NCI-H128 (cell line): ENCODE results near the gene SIRT7.
A peak's percentile ranks its signal among the peaks of the same experiment; 100 is the strongest.
"Not testable (repeated sequence)": the region's sequence is repeated elsewhere in the genome, so short reads cannot be mapped to it uniquely, and the experiment has no call there.

Experiments used
- DNase-seq: peaks from one replicate; lab custom pipeline; 2025; ENCODE audit not compliant: unreplicated experiment; lab: John Stamatoyannopoulos, UW

The SIRT7 gene

DNA sequence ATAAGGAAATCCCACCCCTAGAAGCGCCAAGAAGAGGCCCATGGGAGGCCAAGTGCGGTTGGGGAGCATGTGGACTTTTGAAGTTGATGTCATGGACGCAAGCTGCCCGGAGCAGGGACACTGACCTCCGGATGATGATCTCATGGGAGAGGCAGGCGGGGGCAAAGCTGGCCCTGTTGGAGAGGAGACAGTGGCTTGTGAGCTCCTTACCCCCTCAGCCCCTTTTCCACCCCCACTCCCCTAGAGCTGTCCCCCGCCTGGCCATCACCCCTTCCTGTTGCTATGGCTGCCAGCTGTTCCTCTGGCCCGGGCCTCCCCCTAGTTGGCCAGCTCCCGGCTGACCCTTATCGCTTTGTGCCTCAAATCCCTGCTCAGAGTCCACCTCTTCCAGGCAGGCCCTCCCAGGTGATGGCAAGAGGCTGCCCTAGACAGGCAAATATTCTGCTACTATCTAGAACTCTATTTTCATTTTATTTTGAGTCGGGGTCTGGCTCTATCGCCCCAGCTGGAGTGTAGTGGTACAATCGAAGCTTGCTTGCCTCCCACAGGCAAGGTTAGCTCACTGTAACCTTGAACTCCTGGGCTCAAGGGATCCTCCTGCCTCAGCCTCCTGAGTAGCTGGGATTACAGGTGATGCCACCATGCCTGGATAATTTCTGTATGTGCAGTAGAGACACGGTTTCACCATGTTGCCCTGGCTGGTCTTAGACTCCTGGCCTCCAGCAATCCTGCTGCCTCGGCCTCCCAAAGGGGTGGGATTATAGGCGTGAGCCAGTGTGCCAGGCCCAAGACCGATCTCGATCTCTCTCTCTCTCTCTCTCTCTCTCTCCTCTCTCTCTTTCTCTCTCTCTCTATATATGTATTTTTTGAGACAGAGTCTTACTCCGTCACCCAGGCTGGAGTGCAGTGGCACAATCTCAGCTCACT lies 36.4 kb upstream of the SIRT7 start:
- no peak for DNase-seq

DNA sequence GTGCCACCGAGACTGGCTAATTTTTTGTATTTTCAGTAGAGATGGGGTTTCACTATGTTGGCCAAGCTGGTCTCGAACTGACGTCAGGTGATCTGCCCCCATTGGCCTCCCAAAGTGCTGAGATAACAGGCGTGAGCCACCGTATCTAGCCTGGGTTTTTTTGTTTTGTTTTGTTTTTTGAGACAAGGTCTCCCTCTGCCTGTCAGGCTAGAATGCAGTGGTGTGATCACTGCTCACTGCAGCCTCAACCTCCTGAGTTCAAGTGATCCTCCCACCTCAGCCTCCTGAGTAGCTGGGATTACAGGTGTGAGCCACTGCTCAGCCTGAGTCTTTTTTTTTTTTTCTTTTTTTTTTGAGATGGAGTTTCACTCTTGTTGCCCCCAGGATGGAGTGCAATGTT lies 35.5 kb upstream of the SIRT7 start:
- not testable (repeated sequence) for DNase-seq

DNA sequence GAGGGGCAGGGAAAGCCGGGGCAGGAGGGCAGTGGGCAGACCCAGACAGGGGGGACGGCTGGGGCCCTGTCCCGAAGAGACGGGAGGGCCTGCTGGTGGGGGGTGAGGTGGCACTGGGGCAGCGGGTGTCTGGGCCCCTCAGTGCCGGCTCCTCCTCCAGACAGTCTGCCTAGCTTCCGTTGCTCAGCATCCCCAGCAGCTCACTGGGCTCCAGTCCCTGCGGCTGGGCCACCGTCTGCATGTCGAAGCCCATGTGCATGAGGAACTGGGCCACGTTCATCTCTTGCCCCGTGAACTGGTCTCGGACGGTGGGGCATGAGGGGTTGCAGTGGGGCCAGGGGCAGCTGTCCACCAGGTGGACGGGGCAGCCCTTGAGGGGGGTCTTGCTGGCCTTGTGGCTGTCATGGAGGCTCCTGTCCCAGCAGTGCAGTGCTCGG lies 34.8 kb upstream of the SIRT7 start:
- no peak for DNase-seq

GRCh38 chr17:81951785-81952684 lies 34.1 kb upstream of the SIRT7 start:
- no peak for DNase-seq

DNA sequence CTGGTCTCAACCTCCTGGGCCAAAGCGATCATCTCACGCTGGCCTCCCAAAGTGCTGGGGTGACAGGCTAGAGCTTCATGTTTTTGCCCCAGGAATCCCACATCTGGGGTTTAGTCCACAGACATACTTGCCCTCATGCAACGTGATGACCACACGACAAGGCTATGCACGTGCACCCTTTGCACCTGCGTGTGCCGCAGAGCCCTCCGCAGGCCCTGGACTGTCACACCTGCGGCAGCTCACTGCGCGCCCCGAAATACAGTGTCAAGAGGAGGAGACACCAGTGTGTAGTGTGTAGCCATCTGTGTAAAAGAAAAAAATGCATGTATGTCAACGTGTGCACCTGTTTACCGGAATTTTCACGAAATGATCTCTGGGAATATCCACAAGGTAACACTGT lies 32.5 kb upstream of the SIRT7 start:
- no peak for DNase-seq

DNA sequence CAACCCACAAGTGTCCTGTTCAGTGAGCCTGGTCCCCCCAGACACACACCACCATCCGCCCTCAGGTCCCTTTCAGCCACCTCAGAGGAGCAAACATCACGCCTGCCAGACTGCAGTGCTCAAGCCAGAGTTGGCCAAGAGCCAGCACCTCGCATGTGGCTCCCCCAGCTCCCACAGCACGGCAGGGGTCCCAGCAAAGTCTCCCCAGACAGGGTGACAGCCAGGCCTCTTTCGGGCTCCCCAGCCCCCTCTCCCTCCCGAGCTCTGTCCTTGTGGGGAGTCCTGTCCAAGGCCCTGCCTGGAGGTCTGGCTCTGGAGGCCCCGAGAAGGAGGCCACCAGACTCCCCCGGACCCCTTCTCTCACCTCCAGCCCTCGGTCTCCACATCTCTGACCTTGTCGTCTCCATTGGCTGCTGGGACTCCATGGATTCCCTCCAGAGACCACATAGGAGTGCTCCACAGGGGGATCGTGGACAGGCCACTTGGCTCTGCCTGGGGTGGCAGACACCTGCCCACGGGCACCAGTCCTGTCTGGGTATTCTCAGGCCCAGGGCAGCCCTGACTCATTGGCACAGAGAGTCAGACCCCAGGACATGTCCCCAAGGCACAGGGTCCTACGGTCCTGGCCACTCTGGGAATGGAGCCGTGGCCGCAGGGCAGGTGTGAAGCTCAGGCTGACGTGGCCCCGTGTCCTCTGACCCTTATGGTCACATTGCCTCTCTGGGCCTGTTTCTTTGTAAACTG lies 30.8 kb upstream of the SIRT7 start:
- DNase-seq: no peak

GRCh38 chr17:81947189-81947588 lies 29.2 kb upstream of the SIRT7 start, which contains the start of gene MYADML2:
Gene MYADML2 (minus strand): TSS chr17:81947233. CDS start chr17:81941741, 5,492 bp downstream.
- DNase-seq: no peak

DNA sequence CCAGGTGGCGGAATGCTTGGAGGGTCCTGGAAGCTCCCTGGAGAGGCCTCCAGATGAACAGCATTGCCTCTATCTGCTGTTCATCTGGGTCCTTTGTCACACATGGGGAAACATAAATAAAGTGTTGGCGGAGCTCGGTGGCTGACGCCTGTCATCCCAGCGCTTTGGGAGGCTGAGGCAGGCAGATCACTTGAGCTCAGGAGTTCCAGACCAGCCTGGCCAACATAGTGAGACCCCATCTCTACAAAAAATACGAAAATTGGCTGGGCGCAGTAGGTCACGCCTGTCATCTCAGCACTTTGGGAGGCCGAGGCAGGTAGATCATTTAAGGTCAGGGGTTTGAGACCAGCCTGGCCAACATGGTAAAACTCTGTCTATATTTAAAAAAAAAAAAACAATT lies 26.9 kb upstream of the SIRT7 start:
- DNase-seq: no peak

DNA sequence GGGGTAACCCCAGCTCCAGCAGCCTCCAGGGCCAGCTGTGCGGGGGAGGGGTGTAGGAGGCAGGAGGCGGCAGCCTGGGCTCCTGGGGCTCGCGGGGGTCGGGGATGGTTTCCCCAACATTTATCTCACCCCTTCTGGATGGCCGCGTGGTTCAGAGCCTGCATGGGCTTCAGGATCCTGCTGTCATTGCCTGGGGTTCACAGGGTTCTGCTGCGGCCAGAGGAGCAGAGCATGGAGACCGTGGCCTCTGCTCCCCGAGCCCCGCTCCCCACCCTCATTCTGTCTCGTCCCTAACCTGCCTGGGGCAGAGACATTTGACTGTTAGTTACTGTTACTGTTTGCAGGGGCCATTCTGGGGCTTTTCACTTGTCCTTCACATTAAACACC lies 24.2 kb upstream of the SIRT7 start:
- DNase-seq: no peak

- peak; percentile 12 for DNase-seq
These were observed 23.6 kb upstream of the SIRT7 start for GRCh38 chr17:81941484-81942166.

GRCh38 chr17:81940538-81941483 lies 22.8 kb upstream of the SIRT7 start:
- no peak for DNase-seq

GRCh38 chr17:81939881-81940385 lies 22.0 kb upstream of the SIRT7 start:
- no peak for DNase-seq

GRCh38 chr17:81939218-81939617 lies 21.2 kb upstream of the SIRT7 start:
- no peak for DNase-seq

- DNase-seq: no peak
These were observed 17.7 kb upstream of the SIRT7 start for GRCh38 chr17:81935709-81936084.

GRCh38 chr17:81934850-81935708 lies 17.1 kb upstream of the SIRT7 start:
- no peak for DNase-seq

DNA sequence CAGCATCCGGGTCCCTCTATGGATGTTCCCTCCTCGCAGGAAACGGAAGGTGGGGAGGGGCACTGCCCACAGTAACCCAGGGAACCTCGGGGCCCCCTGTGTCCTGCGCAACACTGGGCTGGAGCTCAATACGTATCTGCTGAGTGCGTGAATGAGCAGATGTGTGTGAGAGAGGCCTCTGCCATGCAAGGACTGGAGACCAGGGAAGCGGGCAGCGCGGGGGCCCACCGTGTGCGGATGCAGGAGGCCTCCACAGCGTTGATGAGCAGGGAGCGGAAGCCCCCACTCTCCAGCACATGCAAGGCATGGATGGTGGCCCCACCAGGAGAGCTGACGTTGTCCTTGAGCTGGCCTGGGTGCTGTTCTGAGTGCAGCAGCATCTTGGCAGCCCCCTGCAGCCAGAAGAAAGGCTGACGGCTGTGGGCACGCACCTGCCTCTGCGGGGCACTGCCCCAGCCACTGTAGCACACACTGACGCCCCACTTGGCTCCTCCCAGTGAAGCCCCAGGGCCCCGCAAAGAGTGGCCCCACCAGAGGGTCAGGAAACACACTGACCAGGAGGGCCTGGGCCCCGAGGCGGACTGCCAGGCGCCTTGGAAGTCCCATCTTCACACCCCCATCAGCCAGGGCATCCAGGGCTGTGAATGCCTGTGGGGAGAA lies 16.3 kb upstream of the SIRT7 start:
- no peak for DNase-seq

GRCh38 chr17:81933178-81933699 lies 15.3 kb upstream of the SIRT7 start:
- DNase-seq: no peak
